ENCODE data around the gene ERMARD.
A peak's percentile ranks its signal among the peaks of the same experiment; 100 is the strongest.

- no peak for TF ChIP-seq POLR2A (IDR thresholded peaks at IDR 0.05)
- peak in 1 of 6 experiments; percentile 20 for TF ChIP-seq CTCF (IDR thresholded peaks at IDR 0.05)
Observed at GRCh38 chr6:169720207-169720855, 31.1 kb upstream of the ERMARD start.

All from esophagus squamous epithelium (tissue), 4 donors.